ENCODE measurements around the gene ARID2.

The ARID2 gene

DNA sequence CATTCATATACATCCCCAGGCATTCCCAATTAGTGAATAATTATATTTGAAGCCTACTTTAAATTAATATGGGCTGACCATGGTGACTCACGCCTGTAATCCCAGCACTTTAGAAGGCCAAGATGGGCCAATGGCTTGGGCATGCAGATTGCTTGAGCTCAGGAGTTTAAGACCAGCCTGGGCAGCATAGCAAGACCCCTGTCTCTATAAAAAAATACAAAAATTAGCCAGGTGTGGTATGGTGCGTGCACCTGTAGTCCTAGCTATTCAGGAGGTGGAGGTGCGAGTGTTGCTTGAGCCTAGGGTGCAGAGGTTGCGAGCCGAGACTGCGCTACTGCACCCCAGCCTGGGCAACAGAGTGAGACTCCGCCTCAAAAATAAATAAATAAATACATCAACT is 7.6 kb upstream of the ARID2 start:
- DNase-seq (ENCODE audit: low spot score): no peak

DNA sequence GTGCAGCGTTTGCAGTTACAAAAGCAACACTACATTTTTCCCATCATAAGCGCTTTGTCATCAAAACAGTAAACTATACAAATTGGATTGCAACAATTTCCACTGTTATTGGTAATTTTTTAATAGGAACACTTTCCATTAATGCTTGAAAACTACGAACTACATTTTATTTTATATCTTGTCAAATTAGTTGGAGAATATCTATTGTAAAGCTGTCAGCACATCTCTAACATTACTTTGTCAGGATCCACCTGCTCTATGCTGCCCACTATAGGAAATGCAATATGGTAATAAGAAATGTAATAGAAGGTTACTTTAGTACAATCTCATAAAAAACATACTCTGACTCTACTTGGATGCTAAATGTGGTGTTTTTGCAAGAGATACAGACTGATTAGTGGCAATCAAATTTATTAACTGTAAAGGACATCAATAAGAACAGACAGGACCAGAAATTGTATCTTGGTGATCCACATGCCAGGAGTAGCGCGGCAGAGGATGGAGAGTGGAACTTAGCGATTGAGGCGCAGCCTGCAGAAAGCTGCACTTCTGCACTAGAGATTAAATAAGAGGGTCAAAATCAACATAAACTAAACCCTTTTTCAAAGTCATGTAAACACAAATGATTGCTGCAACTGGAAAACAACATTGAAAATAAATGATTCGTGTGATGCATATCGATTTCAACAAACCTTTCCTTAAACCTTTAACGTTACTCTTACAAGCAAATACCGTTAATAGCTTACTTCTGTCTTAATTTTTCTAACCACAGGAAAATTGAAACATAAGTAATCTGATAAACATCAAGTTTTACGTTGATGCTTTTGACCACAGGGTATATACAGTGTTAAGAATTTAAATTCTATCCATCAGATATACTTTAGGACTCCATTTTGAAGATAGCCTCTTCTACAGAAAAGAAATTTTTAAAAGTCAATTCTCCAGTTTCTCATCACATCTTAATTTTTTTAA is 3.6 kb upstream of the ARID2 start:
- DNase-seq (ENCODE audit: low spot score): peak; percentile 60

DNA sequence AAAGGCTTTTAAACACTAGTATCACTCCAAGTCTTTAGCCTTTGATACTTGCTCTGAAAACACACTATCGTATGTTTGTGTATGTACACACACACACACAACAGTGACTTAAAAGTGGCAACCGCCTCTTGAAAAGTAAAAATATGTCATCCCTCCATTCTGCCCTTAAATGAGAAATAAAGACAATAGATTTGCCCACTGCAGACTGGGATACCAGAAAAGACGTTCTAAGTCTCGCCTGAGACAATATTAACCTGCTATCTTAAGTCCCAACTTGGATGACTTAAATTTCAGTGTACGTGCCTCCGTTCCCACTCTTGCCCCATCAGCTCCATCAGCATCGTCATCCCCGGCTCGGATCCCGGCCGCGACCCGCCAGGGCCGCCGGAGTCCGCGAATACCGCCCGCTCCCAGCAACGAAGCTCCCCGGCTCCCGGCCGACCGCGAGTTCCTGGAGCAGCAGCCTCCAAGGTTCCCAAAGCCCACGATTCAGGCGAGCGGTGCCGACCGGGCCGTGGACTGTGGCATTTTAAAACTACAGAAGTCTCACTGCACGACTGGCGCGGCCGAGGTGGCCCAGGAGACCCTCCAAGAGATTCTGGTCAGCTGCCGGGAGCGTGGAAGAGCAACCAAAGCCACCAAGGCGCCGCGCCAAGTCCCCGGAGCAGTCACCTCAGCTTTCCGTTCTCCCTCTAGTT is 2.8 kb upstream of the ARID2 start:
- DNase-seq (ENCODE audit: low spot score): peak; percentile 49

DNA sequence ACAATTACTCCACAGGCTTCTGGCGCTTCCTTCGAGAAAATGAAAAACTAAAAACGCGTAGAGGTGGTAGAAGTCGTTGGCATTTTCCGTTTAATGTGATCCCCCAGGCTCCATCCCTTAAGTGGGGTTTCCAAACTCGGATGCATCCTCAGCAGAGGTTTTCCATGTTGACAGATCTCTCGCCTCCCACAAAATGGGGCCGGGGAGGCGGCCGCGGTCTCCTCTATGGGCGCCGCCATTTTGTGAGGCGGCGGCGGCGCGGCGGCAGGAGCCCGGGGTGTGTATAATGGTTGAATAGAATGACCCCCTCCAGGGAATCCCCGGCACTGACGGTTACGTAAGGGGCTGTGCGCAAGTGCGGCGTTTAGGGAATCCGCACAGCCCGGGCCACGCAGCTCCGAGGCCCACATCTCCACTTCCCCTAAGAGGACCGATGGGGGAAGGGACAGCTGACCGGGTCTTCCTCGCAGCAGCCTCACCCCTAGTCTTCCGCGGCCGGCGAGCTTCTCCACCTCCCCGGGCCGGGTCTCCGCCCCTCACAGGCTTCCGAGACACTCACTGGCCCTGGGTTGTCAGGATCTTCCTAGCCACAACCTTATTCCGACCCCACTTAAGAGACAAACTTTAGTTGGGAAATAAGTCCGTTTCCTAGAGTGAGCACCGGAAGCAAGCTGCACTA is 2.1 kb upstream of the ARID2 start:
- DNase-seq (ENCODE audit: low spot score): peak; percentile 89

DNA sequence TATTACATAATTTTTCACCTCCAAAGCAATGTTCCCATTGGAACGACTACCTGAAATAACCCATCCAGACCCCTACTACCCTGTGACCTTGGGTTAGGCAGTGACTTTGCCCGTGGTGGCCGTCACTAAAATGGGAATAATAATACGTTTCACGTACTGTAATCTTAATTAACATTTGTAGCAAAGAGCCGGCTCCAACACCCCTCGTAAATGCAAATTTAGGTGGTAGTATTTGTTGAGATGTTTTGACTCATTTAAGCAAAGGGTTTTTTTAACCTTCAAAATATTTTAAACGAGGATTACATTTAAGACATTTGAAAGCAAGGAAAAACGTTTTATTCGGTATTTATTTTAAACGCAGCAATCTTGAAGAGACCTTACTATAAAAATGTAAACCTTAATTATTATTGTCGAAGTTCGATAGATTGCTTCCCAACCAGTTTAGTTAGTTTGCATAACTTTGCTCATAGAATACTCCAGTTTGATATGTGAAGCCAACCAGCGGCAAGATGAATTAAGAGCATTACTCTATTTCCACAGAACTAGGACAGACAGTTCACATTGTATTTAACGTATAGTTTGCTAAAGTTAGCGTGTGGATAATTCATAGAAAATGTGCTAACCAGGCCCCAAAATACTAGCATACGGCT is 1.4 kb upstream of the ARID2 start:
- peak; percentile 21 for DNase-seq (ENCODE audit: low spot score)

DNA sequence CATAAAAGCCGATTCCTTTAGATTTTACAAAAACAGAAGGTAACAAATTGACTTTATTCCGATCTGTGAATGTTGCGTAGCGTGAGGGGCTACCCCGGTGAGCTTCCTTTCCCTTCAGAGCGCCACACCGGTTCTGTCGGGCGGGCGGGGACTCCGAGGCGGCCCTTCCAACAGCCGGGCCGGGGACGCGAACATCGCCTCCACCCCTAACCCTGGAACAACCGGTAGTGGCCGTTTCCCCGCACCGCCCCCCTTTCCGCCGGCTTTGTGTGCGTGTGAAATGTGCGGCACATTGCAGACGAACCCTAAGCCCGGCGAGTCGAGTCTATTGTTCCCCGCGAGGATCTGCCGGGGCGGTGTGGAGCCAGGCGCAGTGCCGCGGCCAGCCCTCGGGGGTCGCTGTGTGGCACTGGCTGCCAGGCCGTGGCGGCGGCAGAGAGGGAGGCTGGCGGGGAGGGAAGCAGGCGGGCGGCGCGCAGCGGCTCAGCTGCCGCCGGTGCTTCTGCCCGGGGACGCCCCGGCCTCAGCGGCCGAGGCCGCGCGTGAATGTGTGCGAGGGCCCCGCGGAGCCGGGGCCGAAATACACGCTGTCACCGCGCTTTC is 775 bp upstream of the ARID2 start:
- DNase-seq (ENCODE audit: low spot score): peak; percentile 76

DNA sequence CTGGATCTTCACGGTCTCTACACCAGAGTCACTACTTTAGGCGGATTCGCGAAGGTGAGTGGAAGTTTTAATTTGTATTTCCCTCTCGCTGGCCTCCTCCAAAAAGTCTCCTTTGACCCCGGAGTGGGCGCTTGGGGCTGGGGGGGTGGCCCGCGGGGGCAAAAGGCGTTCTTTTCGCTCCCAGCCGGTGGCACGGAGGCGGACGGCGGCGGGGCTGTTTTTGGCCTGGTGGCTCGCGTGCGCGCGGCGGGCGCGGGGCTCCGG is 510 bp downstream of the ARID2 start:
- no peak for DNase-seq (ENCODE audit: low spot score)

DNA sequence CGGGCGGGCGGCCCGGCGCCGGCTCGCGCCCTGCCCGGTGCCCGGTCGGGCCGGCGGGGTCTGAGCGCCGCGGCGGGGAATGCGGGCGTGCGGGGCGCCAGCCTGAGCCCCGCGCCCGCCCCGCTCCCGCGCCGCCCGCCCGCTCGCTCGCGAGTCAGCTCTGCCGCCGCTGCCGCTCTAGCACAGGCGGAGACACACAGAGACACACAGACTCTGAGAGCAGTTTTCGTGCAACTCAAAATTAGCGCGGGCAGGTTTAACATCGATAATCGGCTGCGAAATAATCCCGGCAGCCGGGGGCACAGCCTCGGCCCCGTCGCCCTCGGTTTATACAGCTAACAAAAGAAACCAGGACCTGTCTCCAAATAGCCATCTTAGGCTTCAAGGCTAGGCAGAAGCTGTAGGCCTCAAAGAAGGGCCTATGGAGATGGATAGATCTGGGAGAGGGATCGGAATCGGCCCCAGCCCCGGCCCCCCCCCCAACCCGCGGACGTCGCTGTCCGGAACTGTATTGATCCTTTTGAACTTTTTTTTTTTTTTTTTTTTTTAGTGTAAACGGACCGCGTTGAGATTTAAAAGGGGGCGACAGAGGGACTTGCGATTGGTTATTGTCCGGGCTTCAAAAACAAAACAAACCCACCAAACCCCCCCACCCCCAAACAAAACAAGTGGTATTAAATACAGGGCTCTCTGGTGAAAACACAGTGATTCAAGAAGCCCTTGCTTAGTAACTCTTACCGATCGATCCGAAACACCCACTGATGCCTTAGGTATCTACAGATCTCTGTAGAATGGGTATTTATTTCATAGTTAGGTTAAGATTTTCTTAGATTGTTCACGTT is 1.1 kb downstream of the ARID2 start:
- peak; percentile 59 for DNase-seq (ENCODE audit: low spot score)

DNA sequence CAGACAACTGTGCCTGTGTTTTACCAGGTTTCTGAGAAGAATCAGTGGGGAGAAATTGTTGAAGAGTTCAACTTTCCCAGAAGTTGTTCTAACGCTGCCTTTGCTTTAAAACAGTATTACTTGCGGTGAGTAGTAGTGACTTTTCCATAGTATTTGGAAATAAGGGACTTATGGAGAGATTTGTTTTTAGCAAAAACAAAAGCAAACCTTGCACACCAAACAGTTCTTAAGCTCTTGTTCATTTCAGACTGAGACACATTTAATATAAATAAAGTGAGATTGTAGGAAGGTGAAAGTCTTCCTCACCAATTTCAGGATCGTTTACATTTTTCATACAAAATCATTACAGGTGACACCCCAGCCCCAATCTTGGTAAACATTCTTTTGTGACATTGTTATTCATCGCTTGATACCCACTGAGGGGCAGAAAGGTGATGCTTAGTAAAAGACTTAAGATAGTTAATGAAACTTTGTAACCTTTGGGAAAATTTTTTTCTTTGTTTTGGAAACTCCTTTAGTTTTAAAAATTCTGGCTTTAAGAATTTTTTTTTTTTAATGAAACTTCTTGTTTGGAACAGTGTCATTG is 1.8 kb downstream of the ARID2 start:
- DNase-seq (ENCODE audit: low spot score): no peak

DNA sequence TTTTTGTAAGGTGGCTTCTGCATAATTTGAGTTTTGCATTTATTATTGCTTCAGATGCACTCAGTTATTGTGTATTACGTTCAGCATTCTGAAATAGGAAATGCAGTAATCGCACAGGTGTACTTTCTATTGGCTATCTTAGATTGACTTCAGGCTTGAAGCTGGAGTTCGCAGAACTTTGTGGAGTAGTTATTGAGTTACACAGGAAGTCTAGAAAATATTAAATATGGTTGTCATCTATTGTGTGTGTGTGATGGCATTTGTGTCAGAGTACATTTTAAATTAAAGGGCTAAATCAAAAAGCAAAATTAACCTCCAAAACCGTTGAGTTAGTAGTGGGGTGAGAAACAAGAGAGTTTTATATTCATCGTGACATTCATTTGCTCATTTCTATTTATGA is 2.7 kb downstream of the ARID2 start:
- no peak for DNase-seq (ENCODE audit: low spot score)

DNA sequence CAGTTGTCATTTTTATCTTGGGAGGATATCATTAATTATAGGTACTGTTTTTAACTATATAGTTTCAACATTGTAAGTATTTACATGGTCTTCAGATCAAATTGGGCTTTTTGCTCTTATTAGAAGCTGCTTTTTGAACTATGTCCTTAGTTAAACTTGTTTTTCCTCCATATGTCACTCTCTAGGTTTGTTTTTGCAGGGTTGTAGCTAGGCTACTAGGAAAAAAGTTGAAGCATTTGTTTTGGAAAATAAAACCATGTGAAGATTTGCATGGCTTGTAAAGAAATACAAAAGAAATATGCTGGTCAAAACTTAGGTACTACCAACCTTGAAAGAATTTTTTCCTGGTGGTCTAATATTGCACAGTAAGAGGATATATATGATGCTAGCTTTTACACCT is 3.4 kb downstream of the ARID2 start:
- DNase-seq (ENCODE audit: low spot score): no peak

DNA sequence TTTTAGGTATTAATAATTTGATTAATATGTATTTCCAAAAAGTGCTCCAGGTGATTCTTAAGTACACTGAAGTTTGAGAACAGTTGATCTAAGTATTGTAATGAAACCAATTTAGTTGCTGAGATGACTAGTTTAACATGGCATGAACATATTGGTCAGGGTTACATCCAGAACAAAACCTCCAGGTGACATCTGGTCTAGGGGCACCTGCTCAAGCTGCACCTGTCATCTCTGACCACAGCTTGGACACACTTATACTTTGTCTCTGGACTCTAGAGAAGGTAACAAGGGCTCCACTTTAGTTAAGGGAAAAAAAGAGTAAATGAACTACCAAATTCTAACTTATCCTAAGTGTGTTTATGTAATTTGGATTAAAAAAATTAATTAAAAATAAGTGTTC is 8.1 kb downstream of the ARID2 start:
- DNase-seq (ENCODE audit: low spot score): no peak

DNA sequence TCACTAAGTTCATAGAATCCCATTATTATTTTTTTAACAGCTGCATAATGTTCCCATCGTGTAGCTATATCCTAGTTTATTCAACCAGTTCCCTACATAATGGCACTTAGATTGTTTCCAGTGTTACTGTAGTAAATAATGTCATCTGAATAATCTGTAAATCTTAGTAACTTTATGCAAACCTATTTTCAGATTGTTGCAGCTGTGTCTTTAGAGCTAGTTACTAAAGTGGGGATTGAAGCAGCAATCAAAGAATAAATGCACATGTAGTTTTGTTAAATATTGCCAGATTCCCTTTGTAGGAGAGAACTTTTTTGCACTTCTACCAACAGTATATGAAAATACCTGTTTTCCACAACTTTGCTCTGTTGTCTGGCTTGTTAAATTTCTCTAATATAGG is 13.1 kb downstream of the ARID2 start:
- DNase-seq (ENCODE audit: low spot score): no peak

DNA sequence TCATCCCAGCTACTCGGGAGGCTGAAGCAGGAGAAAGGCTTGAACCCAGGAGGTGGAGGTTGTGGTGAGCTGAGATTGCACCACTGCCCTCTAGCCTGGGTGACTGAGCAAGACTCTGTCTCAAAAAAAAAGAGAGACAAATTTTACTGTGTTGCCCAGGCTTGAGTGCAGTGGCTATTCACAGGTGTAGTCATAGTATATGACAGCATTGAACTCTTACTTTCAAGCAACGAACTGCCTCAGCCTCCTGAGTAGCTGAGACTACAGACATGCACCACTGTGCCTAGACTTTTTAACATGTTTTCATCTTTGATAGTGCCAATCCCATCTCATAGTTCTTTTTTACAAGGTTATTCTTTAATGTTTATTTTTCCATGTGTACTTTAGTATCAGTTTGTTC is 13.7 kb downstream of the ARID2 start:
- no peak for DNase-seq (ENCODE audit: low spot score)

DNA sequence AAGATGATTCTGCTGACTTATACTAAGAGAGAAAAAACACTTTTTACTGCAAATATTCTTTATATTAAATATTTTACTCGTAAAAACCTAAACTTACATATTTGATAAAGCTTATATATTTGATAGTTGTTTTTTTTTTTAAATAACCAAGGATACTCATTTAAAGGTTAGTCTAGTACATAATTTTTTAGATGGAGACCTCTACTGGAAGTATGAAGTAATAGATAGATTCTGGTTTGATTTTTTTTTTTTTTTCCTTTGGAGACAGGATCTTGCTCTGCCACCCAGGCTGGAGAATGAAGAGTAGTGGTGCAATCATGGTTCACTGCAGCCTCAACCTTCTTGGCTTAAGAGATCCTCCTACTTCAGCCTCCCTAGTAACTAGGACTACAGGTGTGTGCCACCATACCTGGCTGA is 16.4 kb downstream of the ARID2 start:
- no peak for DNase-seq (ENCODE audit: low spot score)

DNA sequence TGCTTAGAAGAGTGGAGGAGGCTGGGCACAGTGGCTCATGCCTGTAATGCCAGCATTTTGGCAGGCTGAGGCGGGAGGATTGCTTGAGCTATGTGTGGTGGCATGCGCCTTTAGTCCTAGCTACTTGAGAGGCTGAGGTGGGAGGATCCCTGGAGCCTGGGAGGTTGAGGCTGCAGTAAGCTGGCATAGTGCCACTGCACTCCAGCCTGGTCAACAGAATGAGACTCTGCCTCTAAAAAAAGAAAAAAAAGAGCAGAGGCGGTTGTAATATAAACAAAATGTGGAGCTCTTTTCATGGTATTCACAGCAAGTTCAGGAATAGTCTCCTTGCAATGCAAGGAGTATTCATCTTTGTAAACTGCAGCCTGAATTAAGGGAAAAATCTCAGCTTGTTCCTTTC is 27.2 kb downstream of the ARID2 start:
- DNase-seq (ENCODE audit: low spot score): no peak

DNA sequence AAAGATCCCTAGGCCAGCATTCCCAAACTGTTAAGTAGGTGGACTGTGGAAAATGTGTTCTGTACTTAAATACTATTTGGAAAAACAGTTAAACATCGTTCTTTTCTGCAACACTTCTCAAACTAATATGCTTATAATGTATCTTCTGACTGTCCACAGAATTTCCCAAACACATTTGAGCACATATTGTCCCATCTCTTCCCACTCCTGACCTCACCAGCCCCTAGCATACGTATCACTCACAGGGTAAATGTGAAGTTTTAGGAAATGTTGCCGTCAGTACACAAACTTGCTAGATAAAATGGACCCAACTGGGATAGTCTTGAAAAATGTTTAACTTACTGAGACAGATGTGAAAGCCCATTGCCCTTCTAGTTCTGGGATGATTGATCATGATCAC is 27.7 kb downstream of the ARID2 start:
- DNase-seq (ENCODE audit: low spot score): no peak

DNA sequence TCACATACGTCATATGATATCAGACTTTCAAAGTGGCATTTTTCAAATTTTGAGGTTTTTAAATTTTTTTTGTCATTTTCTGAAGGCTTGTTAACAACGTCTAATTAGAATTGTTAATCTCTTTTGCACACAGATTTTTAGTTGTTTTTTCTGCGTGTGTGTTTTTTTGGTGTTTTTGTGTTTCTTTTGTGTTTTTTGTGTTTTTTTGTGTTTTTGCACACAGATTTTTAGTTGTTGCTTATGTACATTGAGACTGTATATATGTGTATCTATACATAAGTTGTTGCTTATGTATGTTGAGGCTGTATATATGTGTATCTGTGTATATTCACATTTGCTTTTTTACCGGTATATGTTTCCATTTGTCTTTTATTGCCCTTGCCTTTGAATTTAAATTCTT is 30.8 kb downstream of the ARID2 start:
- DNase-seq (ENCODE audit: low spot score): no peak

DNA sequence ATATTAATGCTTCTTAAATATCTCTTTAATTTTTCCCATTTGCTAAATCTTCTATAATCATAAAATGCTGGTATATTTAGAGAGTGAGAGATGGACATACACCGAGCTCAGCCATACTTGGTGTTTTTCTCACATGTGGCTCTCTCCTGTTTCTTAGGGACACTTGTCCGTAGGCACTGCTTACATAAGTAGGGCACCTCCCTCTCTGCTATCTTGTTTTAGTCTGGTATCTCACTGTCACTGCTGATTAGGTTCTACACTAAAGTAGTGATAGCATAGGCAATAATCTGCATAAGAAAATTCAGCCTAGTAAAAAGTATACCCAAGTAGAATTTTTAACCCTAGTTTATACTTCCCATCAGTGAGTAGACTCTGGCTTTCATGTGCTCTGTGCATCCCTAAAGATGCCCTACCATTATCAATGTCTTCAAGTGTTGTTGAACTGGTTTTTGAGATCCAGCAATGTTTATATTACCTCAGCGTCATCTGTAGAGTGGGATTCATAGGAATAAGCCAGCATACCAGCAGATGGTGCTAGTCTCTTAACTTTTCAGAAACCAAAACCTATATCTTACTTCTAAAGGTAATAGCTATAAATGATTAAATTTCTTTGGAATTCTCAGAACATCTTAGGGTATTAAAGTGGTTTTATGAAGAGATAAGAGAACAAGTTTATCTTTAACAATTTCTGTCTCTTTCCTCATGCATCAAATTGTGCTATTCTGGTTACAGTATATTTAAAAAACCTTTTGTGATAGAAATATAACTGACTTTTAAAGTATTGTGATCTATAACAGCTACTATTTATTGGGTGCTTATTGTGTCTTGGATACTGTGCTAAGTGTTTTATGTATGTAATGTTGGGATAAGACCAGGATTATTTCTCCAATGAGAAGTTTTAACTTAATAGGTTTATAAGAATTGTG is 32.9 kb downstream of the ARID2 start:
- DNase-seq (ENCODE audit: low spot score): peak; percentile 18

DNA sequence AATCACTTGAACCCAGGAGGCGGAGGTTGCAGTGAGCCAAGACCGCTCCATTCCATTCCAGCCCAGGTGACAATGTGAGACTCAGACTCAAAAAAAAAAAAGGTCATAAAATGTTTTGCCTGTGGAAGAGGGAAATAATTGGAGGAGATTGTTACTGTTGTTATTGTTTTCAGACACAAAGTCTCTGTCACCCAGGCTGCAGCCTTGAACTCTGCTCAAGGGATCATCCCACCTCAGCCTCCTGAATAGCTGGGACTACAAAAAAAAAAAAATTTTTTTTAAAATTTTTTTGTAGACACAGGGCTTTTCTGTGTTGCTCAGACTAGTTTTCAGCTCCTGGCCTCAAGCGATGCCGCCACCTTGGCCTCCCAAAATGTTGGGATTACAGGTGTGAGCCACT is 33.9 kb downstream of the ARID2 start:
- DNase-seq (ENCODE audit: low spot score): no peak
